ENCODE data around the gene DNAH6.
A peak's percentile ranks its signal among the peaks of the same experiment; 100 is the strongest.
"Not testable (repeated sequence)": the region's sequence is repeated elsewhere in the genome, so short reads cannot be mapped to it uniquely, and the experiment has no call there.

DNAH6 gene

DNA sequence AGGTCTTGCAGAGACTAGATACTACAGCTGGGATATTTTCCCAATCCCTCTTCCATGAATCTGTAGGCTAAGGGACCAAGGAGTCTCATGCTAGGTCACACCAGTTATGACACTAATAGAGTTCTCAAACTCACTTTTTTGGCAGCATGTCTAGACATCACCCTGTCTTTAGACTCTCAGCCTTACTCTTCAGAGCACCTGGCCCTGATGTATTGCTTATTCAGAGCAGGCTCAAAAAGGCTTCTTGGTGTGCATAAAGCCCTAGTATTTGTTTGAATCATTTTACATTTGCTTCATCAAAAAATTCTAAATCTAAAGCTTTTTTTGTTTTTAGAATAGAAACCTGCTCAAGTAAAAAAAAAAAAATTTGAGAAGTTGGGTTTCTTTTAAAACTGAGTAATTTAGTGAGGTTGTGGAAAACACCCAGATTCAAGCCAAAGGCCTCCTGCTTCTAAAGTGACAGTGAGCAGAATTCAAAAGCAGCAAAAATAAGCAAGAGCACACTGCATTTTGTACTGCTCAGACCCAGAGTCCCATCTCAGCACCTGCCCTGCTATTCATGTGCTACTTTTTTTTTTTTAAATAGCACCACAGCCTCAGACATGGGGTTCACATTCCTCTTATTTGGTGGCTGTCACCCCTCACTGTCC is 18.0 kb upstream of the DNAH6 start:
- H3K36me3 ChIP-seq (ENCODE audit: control insufficient read depth, insufficient read depth, low read length), result no peaks in the 10 kb centered on the region
- H3K4me1 ChIP-seq (ENCODE audit: control insufficient read depth, insufficient read depth, low read length), result no peaks in the 10 kb centered on the region
- no peak overlapping the region for H3K4me3 ChIP-seq (ENCODE audit: insufficient read depth, low read depth, low read length)
- no peak overlapping the region for H3K27ac ChIP-seq (ENCODE audit: insufficient read depth, low read depth, low read length, poor library complexity, severe bottlenecking)
- H3K27me3 ChIP-seq (ENCODE audit: control insufficient read depth, insufficient read depth, low read length, poor library complexity, severe bottlenecking), result no peaks in the 10 kb centered on the region
- H3K9me3 ChIP-seq (ENCODE audit: control insufficient read depth, low read length), result no peaks in the 10 kb centered on the region

- H3K27ac ChIP-seq (ENCODE audit: insufficient read depth, low read depth, low read length, poor library complexity, severe bottlenecking); H3K4me1 ChIP-seq (ENCODE audit: control insufficient read depth, insufficient read depth, low read length); H3K9me3 ChIP-seq (ENCODE audit: control insufficient read depth, low read length); H3K4me3 ChIP-seq (ENCODE audit: insufficient read depth, low read depth, low read length); H3K27me3 ChIP-seq (ENCODE audit: control insufficient read depth, insufficient read depth, low read length, poor library complexity, severe bottlenecking); H3K36me3 ChIP-seq (ENCODE audit: control insufficient read depth, insufficient read depth, low read length): not testable (repeated sequence)
- 91 to 94% methylated on average over 10 of the region's 10 CpGs for WGBS, 2 experiments
These were observed 5.3 kb upstream of the DNAH6 start for GRCh38 chr2:84511024-84511423.

DNA sequence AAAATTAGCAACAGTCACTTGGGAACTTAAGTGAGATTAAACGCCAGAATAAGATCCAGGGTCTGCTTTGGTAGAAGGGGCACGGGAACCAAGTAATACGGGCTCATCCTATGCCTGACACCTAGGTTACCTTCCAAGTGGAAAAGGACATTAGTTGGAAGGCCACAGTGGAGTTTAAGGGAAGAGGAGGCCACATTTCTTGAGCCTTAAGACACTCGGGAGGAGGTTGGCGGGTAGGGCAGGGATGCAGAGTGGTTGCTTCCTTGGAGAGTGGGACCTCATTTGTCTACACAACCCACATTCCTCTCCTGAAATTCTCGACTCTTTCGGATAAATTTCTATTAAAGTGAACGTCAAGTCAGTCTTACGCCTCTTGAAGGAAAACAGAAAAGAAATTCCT is 510 bp upstream of the DNAH6 start:
- peaks cover 2% of the 10 kb centered on the region for H3K9me3 ChIP-seq (ENCODE audit: control insufficient read depth, low read length)
- H3K36me3 ChIP-seq (ENCODE audit: control insufficient read depth, insufficient read depth, low read length), result no peaks in the 10 kb centered on the region
- H3K27me3 ChIP-seq (ENCODE audit: control insufficient read depth, insufficient read depth, low read length, poor library complexity, severe bottlenecking), result no peaks in the 10 kb centered on the region
- 93 to 94% methylated on average over 9 of the region's 9 CpGs for WGBS, 2 experiments
- H3K27ac ChIP-seq (ENCODE audit: insufficient read depth, low read depth, low read length, poor library complexity, severe bottlenecking), result peak overlapping the region; percentile 41
- no peaks in the 10 kb centered on the region for H3K4me1 ChIP-seq (ENCODE audit: control insufficient read depth, insufficient read depth, low read length)
- peak overlapping the region; percentile 31 for H3K4me3 ChIP-seq (ENCODE audit: insufficient read depth, low read depth, low read length)

DNA sequence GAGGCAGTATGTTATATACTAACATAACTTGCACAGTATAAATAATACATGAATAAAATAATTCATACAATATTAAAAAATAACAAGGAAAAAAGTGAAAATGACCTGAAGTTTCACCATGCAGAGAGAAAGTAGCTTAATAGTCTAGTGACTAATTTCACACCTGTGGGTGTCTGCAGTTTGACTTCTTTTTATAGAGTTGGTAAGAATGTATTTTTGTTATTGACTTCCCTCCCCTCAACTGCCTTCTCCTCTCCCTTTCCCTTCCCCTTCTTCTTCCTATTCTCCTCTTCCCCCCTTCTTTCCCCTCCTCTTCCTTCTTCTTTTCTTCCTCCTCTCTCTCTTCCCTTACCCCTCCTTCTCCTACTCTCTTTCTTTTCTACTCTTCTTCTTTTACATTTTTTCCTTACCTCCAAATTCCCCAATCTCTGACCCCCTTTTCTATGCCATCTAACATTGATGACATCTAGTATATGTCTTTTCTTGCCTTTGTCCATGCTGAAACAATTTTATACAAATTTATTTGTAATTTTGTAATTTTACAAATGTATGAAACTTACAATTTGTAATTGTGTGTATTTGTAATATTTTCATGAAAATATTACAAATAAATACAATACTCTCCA is 3.1 kb downstream of the DNAH6 start:
- Histone ChIP-seq H3K27me3 (ENCODE audit: control insufficient read depth, insufficient read depth, low read length, poor library complexity, severe bottlenecking) (no peaks in the 10 kb centered on the region), H3K27ac (ENCODE audit: insufficient read depth, low read depth, low read length, poor library complexity, severe bottlenecking) (no peak overlapping the region), H3K36me3 (ENCODE audit: control insufficient read depth, insufficient read depth, low read length) (no peaks in the 10 kb centered on the region), H3K9me3 (ENCODE audit: control insufficient read depth, low read length) (peaks cover 2% of the 10 kb centered on the region), H3K4me3 (ENCODE audit: insufficient read depth, low read depth, low read length) (no peak overlapping the region), H3K4me1 (ENCODE audit: control insufficient read depth, insufficient read depth, low read length) (no peaks in the 10 kb centered on the region)

GRCh38 chr2:84526562-84526961 is 10.3 kb downstream of the DNAH6 start:
- 70 to 78% methylated on average over 1 of the region's 1 CpG for WGBS, 2 experiments
- no peak overlapping the region for H3K4me3 ChIP-seq (ENCODE audit: insufficient read depth, low read depth, low read length)
- H3K36me3 ChIP-seq (ENCODE audit: control insufficient read depth, insufficient read depth, low read length), result no peaks in the 10 kb centered on the region
- no peak overlapping the region for H3K27ac ChIP-seq (ENCODE audit: insufficient read depth, low read depth, low read length, poor library complexity, severe bottlenecking)
- H3K9me3 ChIP-seq (ENCODE audit: control insufficient read depth, low read length), result no peaks in the 10 kb centered on the region
- no peaks in the 10 kb centered on the region for H3K4me1 ChIP-seq (ENCODE audit: control insufficient read depth, insufficient read depth, low read length)
- no peaks in the 10 kb centered on the region for H3K27me3 ChIP-seq (ENCODE audit: control insufficient read depth, insufficient read depth, low read length, poor library complexity, severe bottlenecking)

DNA sequence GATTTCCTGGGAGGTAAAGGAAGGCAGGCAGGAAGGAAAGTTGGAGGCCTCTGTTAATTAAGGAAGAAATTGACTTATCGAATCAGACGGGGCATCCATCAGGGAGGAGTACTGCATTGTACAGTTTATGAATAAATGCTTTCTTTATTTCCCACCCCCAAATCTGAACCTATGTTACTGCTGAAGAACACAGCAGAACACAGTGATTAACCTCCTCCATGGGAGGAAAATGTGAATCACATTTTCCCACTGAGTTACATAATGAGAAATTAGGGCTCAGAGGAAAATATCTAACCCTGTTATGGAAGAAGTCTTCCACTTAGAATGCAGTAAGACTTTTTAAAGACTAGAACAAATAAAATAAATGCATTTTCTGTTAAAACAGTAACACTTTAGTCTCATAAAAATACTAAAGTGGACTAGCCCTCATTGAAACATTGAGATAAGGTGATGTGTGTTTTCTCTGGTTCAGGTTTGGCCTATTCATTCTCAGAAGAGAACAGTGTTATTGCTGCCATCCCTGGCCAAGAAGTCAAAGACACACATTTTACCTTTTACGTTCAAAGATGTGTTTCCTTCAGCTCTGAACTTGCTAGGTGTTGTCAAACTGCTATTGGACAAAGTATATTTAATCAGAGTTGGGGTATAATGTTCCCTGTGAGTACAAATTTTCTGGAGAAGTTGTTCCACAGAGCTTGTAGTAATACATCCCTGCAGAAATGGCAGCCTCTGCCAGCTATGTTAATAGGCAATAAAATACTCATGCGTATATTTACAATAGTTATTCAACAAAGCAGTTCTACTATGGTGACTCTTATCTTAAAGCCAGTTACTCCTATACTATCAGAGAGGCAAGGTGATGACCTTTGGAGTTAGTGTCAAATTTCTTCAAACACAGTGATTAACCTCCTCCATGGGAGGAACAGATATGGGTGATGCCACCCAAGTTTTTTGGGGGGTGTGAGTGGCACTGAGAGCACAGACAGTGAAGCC is 11.1 kb downstream of the DNAH6 start:
- Histone ChIP-seq H3K27me3 (ENCODE audit: control insufficient read depth, insufficient read depth, low read length, poor library complexity, severe bottlenecking) (no peaks in the 10 kb centered on the region), H3K4me1 (ENCODE audit: control insufficient read depth, insufficient read depth, low read length) (no peaks in the 10 kb centered on the region), H3K9me3 (ENCODE audit: control insufficient read depth, low read length) (no peaks in the 10 kb centered on the region), H3K4me3 (ENCODE audit: insufficient read depth, low read depth, low read length) (no peak overlapping the region), H3K36me3 (ENCODE audit: control insufficient read depth, insufficient read depth, low read length) (no peaks in the 10 kb centered on the region), H3K27ac (ENCODE audit: insufficient read depth, low read depth, low read length, poor library complexity, severe bottlenecking) (no peak overlapping the region)
- 84 to 96% methylated on average over 4 of the region's 4 CpGs for WGBS, 2 experiments

GRCh38 chr2:84532291-84532690 is 16.0 kb downstream of the DNAH6 start:
- H3K9me3 ChIP-seq (ENCODE audit: control insufficient read depth, low read length), result no peaks in the 10 kb centered on the region
- H3K4me3 ChIP-seq (ENCODE audit: insufficient read depth, low read depth, low read length), result no peak overlapping the region
- no peaks in the 10 kb centered on the region for H3K36me3 ChIP-seq (ENCODE audit: control insufficient read depth, insufficient read depth, low read length)
- 80 to 100% methylated on average over 1 of the region's 1 CpG for WGBS, 2 experiments
- no peaks in the 10 kb centered on the region for H3K4me1 ChIP-seq (ENCODE audit: control insufficient read depth, insufficient read depth, low read length)
- no peaks in the 10 kb centered on the region for H3K27me3 ChIP-seq (ENCODE audit: control insufficient read depth, insufficient read depth, low read length, poor library complexity, severe bottlenecking)
- H3K27ac ChIP-seq (ENCODE audit: insufficient read depth, low read depth, low read length, poor library complexity, severe bottlenecking), result no peak overlapping the region

GRCh38 chr2:84534225-84534624 is 17.9 kb downstream of the DNAH6 start:
- 76 to 78% methylated on average over 3 of the region's 3 CpGs for WGBS, 2 experiments
- no peaks in the 10 kb centered on the region for H3K36me3 ChIP-seq (ENCODE audit: control insufficient read depth, insufficient read depth, low read length)
- H3K27ac ChIP-seq (ENCODE audit: insufficient read depth, low read depth, low read length, poor library complexity, severe bottlenecking), result no peak overlapping the region
- no peaks in the 10 kb centered on the region for H3K27me3 ChIP-seq (ENCODE audit: control insufficient read depth, insufficient read depth, low read length, poor library complexity, severe bottlenecking)
- H3K4me3 ChIP-seq (ENCODE audit: insufficient read depth, low read depth, low read length), result no peak overlapping the region
- no peaks in the 10 kb centered on the region for H3K9me3 ChIP-seq (ENCODE audit: control insufficient read depth, low read length)
- H3K4me1 ChIP-seq (ENCODE audit: control insufficient read depth, insufficient read depth, low read length), result no peaks in the 10 kb centered on the region

- H3K27ac ChIP-seq (ENCODE audit: insufficient read depth, low read depth, low read length, poor library complexity, severe bottlenecking), result no peak overlapping the region
- no peak overlapping the region for H3K4me3 ChIP-seq (ENCODE audit: insufficient read depth, low read depth, low read length)
- WGBS, 2 experiments, result 88 to 90% methylated on average over 1 of the region's 1 CpG
- H3K36me3 ChIP-seq (ENCODE audit: control insufficient read depth, insufficient read depth, low read length), result no peaks in the 10 kb centered on the region
- no peaks in the 10 kb centered on the region for H3K4me1 ChIP-seq (ENCODE audit: control insufficient read depth, insufficient read depth, low read length)
- H3K27me3 ChIP-seq (ENCODE audit: control insufficient read depth, insufficient read depth, low read length, poor library complexity, severe bottlenecking), result no peaks in the 10 kb centered on the region
- H3K9me3 ChIP-seq (ENCODE audit: control insufficient read depth, low read length), result no peaks in the 10 kb centered on the region
These were observed 21.0 kb downstream of the DNAH6 start for GRCh38 chr2:84537251-84537650.

DNA sequence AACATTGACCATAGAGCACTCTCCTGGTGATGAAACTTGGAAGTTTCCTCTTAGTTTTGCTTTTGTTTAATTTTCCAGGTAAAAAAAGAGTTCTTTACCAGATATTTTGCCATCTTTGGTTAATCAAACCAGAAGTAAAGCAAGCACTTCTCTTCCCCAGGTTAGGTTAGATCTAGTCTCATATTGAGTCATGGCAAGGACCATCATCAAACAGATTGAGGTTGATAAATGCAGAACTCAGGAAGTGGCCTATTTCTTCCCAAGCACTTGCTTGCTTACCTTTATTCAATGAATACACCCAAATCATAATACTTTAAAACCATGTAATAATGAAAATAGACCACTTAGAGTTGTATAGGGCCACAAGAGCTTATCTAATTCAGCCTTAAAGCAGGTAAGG is 23.4 kb downstream of the DNAH6 start:
- Histone ChIP-seq H3K27me3 (ENCODE audit: control insufficient read depth, insufficient read depth, low read length, poor library complexity, severe bottlenecking) (no peaks in the 10 kb centered on the region), H3K27ac (ENCODE audit: insufficient read depth, low read depth, low read length, poor library complexity, severe bottlenecking) (no peak overlapping the region), H3K4me3 (ENCODE audit: insufficient read depth, low read depth, low read length) (no peak overlapping the region), H3K4me1 (ENCODE audit: control insufficient read depth, insufficient read depth, low read length) (no peaks in the 10 kb centered on the region), H3K36me3 (ENCODE audit: control insufficient read depth, insufficient read depth, low read length) (no peaks in the 10 kb centered on the region), H3K9me3 (ENCODE audit: control insufficient read depth, low read length) (no peaks in the 10 kb centered on the region)
